Measurements from ENCODE around the gene PLA2G4F.
A peak's percentile ranks its signal among the peaks of the same experiment; 100 is the strongest.

Gene PLA2G4F

GRCh38 chr15:42148808-42149492 is 7.5 kb downstream of the PLA2G4F start:
- no peak for DNase-seq (ENCODE audit: low spot score)

DNA sequence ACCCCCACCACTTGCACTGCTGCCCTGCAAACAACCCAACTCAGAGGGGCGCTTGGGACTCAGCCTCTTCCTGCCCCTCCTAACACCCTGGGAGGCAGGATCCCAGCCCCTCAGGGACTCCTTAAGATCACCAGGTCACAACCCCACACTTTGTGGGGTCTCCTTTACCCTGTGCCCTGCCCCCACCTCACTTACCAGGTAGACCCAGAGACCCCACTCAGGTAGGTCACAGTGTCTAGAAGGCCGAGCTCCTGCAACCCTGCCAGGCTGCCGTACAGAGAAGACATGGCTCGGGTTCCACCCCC is 9.1 kb downstream of the PLA2G4F start:
- peak; percentile 17 for DNase-seq (ENCODE audit: low spot score)

GRCh38 chr15:42146551-42147430 is 9.6 kb downstream of the PLA2G4F start:
- peak; percentile 46 for DNase-seq (ENCODE audit: low spot score)

DNA sequence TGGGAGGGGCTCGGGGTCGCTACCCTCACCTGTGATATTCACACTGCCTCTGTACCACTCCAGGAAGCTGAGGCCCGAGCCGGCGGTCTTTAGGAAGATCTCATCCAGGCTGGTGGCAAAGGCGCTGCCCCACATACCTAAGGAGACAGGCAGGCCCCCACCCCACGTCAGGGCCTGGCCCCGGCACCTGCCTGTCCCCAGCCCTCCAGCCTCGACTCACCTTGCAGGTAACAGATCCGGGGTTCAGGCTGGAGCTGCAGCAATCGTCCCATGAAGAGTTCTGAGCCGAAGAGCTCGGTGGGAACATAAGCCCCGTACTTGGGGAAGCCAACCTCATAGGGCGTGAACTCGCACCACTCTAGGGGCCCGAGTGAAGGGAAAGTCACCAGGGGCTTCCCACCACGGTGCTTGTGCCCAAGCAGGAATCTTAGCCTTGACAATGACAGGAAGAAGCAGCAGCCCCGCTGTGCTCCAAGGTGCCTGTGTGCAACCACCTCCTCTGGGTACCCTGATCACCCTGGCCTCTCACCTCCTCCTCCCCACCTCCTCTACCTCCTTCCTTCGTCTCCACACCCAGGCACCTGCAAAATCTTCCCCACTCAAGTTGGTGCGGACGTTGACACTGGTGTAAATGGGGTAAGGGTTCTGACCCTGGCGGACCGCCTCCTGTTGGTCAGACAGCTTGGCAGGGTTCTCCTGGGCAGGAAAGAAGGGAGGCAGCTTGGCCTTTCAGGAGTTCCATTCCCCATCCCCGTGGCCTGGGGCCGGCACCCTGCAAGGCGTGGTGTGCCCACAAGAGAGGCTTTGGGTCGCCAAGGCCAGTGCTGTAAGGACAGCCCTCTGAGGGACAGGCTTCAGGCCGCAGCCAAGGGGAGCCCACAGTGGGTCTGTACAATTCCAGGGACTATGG is 10.6 kb downstream of the PLA2G4F start:
- peak; percentile 59 for DNase-seq (ENCODE audit: low spot score)

- DNase-seq (ENCODE audit: low spot score): peak; percentile 44
Observed at GRCh38 chr15:42144841-42145375, 11.5 kb downstream of the PLA2G4F start.

GRCh38 chr15:42143866-42144625 is 12.4 kb downstream of the PLA2G4F start:
- DNase-seq (ENCODE audit: low spot score): peak; percentile 34

DNA sequence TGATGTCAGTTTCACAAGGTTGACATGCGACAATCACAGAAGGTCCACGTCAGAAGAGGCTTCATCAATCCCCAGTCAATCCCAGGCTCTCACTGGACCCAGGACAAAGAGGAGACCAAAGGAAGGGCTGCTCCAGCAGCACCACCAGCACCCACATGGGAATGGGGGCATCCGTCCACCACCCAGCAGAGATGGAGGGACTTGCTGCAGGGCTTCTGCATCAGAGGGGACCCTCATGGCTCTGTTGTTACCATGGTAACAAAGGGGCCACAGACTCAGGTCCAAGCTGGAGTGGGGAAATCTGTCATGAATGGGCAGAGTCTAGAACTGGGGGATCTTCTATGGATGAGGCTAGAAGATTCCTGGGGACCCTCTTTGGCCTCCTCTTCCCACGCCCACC is 13.1 kb downstream of the PLA2G4F start:
- peak; percentile 25 for DNase-seq (ENCODE audit: low spot score)

GRCh38 chr15:42141795-42142667 is 14.4 kb downstream of the PLA2G4F start:
- peak; percentile 50 for DNase-seq (ENCODE audit: low spot score)

DNA sequence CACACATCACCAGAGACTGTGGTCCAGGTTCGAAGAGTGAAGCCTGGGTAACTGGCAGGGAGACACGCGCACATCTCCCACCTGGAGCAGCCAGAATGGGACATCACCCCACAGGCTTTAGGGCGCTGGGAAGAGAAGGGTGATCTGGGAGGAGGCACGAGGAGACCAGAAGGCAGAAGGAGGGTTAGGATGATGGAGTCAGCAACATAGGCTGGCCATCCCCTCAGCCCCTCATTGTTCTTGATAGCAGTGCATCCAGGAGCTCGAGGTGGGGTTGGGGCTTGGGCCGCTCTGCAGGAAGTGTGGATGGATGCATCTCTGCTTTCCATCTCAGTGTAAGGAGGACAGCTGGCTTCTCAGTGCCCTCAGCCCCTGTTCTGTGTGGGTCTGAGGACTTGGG is 15.2 kb downstream of the PLA2G4F start:
- no peak for DNase-seq (ENCODE audit: low spot score)

- DNase-seq (ENCODE audit: low spot score): no peak
Observed at GRCh38 chr15:42140383-42141070, 15.9 kb downstream of the PLA2G4F start.

DNA sequence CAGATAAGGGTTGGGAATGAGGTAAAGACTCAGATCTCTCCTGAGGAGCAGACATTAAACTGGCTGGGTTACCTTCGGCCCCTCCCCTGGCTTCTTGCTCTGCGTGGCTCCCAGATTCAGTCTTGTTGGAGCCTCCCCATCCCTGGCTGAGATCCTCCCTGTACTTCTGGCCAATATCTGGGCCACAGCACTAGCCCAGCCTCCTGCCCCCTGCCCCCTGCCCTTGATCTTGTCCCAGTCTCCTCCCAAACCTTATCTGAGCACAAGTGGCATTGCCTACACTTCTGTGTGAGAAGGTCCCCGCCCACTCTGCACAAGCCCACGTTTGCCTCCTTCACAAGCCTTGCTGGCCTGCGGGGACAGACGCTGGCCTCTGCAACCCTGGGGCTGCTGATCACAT is 16.8 kb downstream of the PLA2G4F start:
- no peak for DNase-seq (ENCODE audit: low spot score)

DNA sequence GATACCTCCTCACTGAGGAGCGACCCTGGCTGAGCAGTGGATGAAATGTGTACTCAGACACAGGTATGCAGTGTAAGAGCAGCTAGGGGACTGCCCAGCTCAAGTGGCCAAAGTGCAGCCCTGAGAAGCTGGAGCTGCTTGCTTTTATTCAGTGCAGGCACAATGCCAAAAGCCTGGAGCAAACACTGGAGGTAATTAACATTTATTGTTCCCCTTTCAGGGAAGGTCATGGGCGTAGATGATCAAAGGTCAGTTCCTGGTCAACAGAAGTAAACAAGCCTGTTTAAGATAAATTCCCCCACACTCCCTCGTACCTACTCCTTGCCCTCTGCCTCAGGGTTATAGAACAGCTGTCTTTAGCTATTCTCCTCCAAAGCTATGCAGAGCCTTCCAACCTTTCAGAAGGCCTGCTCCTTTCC is 17.5 kb downstream of the PLA2G4F start:
- DNase-seq (ENCODE audit: low spot score): no peak

- DNase-seq (ENCODE audit: low spot score): no peak
Observed at GRCh38 chr15:42138411-42138810, 18.0 kb downstream of the PLA2G4F start.

DNA sequence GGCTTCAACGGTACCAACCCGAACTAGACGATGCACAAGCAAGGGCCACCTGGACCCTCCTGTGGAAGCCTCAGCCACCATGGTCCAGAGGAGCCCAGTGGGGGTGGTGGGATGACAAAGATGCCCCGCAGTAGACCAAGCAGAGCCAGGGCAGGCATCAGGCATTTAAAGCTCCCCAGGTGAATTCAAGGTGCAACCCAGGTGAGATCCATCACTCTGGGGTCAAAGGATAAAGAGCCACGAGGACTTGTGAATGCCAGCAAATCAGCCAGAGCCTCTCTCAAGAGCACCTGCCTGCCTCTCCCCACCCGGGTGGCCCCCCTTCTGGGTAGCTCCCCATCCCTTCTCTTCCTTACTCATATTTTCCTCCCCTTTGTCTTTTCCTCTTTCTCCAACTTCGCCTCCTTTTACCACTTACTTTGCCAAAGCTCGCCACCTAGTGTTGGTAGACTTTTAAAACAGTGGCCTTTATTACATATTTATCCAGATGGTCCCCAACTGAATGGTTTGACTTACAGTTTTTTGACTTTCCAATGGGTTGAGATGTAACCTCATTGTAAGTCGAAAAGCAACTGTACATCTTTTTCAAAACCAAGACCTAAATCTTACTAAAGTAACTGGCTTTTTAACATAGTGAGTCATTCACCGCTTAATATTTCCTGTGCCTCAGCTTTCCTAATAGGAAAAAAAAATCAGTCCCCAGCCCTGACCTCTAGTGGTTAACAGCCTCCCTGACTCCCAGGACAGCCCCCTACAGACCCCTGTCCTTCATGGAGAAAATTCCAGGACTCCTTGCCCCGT is 18.8 kb downstream of the PLA2G4F start:
- peak; percentile 62 for DNase-seq (ENCODE audit: low spot score)

DNA sequence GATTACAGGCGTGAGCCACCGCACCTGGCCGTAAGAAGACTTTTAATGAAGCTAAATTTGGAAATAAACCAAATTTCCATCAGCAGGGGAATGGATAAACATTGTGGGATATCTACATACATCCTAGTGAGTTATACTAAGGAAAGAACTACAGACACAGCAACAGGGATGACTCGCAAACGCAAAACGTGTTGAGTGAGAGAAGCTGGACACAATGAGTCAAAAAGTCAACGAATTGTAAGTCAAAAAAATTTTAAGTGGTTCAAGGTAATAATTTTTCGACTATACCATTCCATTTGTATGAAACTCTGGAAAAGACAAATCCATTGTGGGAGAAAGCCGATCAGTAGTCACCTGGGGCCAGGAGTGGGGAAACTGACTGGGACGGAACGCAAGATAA is 19.9 kb downstream of the PLA2G4F start:
- no peak for DNase-seq (ENCODE audit: low spot score)

DNA sequence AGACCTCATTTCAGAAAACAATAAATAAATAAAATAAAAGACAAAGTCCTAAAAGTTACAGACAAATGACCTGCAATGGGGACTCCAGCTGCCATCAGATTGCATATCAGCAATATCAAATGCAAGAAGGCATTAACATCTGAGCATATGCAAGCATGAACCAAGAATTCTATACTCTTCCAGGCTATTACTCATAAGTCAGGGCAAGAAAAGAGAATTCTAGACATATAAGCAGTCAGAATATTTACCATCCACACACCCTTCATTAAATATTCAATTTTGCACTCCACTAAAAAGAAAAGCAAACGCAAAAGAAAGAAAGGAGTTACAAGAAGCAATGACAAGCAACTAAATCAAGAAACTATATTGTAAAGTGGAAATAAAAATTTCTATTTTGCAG is 21.1 kb downstream of the PLA2G4F start:
- no peak for DNase-seq (ENCODE audit: low spot score)

DNA sequence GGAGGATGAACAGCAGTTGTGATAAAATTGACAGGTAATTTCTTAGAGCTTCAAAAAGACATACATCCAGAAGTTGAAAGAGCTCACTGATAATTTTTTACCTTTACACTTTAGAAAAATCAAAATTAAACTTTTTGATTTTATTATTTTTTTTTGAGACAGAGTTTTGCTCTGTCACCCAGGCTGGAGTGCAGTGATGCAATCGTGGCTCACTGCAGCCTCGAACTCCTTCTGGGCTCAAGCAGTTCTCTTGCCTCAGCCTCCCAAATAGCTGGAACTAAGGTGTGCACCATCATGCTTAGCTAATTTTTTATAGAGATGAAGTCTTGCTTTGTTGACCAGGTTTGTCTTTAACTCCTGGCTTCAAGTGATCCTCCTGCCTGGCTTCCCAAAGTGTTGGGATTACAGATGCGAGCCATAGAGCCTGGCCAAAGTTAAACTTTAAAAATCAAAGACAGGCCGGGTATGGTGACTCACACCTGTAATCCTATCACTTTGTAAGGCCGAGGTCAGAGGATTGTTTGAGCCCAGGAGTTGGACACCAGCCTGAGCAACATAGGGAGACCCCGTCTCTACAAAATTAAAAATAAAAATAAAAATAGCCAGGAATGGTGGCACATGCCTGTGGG is 21.7 kb downstream of the PLA2G4F start:
- DNase-seq (ENCODE audit: low spot score): no peak

- DNase-seq (ENCODE audit: low spot score): peak; percentile 61
Observed at GRCh38 chr15:42133886-42134502, 22.4 kb downstream of the PLA2G4F start.

Measured in left forelimb (tissue), 1 donor.